GM12873 (cell line): ENCODE measurements around the gene RNF145.
A peak's percentile ranks its signal among the peaks of the same experiment; 100 is the strongest.

Source experiments
- TF ChIP-seq, protein P1 (sequence below): IDR thresholded peaks from 2 replicates; pipeline ENCODE4 v1.5.1; 2012; ENCODE audit warnings: low read depth, mild to moderate bottlenecking, moderate library complexity, low read length, control low read depth; ENCODE audit not compliant: insufficient read depth; ENCODE audit errors: missing control alignments

The RNF145 gene

DNA sequence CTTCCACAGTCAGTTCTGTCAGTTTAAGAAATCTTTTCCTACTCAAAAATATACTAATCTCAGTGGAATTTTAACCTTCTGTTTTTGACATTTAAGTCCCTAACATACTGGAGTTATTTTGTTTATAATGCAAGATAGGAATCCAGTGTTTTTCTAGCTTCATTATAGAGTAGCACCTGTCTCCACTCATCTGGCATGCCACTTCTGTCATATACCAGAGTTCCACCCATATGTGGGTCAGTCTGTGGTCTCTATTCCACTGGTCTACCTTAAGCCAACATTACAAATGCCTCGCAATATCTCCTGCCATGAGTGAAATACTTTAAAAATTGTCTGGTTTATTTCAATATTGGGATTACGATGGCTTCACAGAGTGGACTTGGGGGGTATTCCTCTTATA is 42.9 kb downstream of the RNF145 start:
- TF ChIP-seq, protein P1, sequence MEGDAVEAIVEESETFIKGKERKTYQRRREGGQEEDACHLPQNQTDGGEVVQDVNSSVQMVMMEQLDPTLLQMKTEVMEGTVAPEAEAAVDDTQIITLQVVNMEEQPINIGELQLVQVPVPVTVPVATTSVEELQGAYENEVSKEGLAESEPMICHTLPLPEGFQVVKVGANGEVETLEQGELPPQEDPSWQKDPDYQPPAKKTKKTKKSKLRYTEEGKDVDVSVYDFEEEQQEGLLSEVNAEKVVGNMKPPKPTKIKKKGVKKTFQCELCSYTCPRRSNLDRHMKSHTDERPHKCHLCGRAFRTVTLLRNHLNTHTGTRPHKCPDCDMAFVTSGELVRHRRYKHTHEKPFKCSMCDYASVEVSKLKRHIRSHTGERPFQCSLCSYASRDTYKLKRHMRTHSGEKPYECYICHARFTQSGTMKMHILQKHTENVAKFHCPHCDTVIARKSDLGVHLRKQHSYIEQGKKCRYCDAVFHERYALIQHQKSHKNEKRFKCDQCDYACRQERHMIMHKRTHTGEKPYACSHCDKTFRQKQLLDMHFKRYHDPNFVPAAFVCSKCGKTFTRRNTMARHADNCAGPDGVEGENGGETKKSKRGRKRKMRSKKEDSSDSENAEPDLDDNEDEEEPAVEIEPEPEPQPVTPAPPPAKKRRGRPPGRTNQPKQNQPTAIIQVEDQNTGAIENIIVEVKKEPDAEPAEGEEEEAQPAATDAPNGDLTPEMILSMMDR: no peak

DNA sequence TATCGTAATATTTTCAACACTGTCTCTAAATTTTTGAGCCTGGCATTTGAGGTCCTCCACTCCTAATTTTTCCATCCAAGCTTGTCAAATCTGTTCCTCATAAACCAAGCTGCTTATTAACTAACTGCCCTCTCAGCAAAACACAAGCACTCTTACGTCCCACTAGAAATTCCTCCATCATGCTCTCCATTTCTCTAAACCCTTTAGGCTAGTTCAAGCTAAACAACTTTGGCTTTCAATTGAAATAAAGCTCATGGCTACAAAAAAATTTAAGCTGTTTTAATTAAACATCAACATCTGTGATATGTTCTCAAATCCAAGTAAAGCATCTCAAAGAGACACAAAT is 45.7 kb downstream of the RNF145 start:
- TF ChIP-seq, protein P1: no peak

DNA sequence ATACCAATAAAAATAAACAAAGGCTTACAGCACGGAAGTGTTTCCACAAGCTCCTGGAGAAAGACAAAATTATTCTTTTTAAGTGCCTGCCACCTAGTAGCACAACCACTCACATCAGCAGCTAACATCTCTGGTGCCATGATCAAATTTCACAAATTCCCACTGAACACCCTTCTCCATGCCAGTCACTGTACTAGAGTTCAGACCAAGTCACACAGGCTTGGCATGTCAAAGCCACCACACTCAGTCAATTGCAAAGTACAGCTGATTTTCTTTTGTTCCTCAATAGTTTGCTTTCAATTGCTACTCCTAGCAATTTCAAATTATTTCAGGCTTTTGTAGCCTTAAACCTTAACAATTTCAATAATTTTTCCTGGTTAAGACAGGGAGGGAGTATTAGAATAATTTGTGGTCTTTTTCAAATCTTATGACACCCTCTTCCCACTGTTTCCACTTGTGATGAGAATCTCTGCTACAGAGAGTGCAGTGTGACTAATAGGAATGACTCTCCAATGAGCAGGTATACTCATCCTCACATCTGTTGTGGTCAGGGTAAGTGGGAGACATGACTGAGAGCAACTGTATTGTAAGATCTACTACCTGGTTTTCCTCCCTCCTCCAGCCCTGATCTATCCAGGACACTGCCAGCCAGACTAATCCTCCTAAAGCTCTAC is 46.2 kb downstream of the RNF145 start:
- TF ChIP-seq, protein P1: no peak

DNA sequence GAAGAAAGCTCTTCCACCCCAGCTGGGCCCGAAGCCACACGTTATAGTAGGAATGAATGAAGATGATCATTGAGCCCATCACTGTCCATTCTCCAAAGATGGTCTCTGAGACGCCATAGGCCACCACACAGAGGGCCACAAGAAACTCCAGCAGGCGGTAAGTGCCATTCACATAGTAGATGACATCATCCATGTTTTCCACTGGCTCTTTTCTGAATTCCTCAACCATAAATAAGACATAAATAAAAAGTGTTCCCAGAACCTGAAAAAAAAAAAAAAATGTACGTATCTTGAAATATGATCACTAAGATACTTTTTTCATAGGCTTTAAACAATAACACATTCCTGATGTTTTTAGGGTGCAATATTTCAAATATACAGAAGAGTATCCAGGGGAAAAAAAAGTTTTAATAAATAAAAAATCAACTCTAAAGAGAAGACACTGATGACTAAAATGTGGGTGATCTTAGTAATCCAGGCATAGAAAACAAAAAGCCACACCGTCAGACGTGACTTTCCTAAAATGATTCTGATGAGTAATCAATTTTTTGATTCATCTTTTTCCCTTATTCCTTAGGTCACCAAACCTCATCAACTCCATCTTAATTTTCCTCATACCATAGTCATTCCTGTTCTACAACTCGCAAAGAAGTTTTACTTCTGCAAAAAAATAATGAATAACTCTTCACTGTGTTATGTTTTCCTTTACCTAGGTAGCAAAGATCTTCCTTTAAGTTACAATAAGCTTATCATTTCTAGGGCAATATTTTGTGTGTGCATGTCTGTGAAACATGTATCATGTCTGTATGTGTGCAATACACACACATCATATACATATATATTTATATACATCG is 47.8 kb downstream of the RNF145 start:
- TF ChIP-seq, protein P1: no peak

DNA sequence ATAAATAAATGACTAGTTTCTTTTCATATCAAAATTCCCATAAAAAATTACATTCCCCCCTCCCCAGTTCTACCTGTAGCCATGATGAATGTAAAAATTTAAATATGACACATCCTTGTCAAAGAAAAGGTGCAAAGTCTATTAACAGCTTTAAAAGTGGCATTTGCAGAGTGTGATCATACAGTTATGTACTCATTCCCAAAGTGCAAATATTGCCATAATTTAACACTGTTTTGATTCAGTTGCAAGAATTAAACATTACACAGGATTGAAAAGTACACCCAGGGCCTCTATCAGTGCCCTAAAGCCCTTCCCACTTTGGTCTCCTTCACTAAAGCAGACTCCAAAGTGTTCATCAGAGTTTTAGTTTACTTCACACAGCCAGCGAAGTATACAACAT is 51.8 kb downstream of the RNF145 start:
- TF ChIP-seq, protein P1: no peak

DNA sequence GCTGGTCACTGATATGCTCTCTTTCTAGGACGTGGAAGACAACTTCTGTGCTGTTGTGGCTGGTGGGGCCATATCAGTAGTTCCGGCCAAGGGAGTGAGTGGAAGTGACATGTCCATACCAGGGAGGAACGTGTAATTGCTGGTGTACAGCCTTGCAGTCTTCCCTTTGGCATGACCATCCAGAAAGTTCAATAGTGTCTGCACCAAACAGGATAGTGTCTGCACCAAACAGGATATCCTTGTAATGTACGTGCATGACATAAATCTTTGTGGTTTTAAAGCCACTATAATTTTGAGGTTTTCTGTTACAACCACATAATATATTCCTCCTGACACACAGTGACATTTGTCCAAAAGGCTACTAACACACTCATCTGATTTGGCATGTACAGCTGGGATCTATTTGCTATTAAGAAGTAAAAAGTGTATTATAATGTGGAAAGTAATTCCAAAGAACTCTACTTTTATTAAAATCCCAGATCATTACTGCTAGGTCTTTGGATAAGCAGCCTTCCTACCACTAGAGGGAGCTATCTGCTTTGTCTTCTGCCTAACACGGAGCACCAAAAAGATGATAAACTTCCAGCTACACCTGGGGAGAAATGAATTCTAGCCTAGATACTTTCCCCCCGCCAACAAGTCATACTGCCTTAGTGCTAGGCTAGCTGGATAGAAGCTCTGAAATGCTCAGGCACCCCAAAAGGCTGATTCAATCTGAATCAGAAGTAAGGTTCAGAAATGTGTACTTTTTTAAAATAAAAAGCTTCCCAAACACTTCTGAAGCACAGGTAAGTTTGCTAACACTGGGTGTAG is 52.7 kb downstream of the RNF145 start:
- TF ChIP-seq, protein P1: peak; percentile 79

DNA sequence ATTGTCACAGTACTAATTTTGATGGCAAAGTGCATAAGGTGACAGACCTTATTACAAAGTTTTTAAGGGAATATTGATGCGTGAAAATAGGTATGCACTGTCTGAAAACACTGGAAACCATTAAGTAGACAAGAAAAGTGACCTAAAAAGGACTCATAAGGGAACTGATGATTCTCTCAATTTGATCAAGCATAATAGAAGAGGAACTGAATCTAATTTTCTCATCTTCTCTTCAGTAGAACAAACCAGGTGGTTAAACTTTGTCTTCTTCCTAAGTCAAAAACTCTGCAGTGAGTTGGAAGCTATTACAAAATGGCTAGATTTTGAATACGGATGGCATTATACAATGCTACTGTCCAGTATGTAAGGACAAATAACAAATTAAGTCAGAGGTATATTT is 53.4 kb downstream of the RNF145 start:
- TF ChIP-seq, protein P1: no peak
